Natural killer cell (primary cell): ENCODE results near the gene GTF2H3. TPM values are rescaled to one million over a fixed set of nuclear protein-coding genes. Genes with fewer than 3 reads are reported as not detected.

ENCODE experiments used
- ATAC-seq, 3 donors: fragments of 150-1000 bp in 2 of 3; fragments of 200-7000 bp in 1 of 3; cut with Tn5 transposase; 1 replicate in 1 of 3; 2 replicates in 2 of 3; pipeline ENCODE4 v1.10.0; 2021; ENCODE audit warnings: mild to moderate bottlenecking in 2 of 3, moderate library complexity in 2 of 3
- DNase-seq, 2 donors: peaks; one replicate each; pipeline versions ENCODE4 v3.0.0 to v3.0.0-alpha.2; 2013 to 2021; ENCODE audit warnings: mixed read lengths in 1 of 2
- H3K27ac ChIP-seq: one replicate; pipeline ENCODE4 v1.5.1; 2013; ENCODE audit warnings: mild to moderate bottlenecking, low read length
- H3K27me3 ChIP-seq: one replicate; pipeline ENCODE4 v1.6.1; 2013; ENCODE audit warnings: low read length; ENCODE audit not compliant: control insufficient read depth, insufficient read depth
- H3K36me3 ChIP-seq: one replicate; pipeline ENCODE4 v1.6.1; 2013; ENCODE audit warnings: low read length; ENCODE audit not compliant: control insufficient read depth, insufficient read depth
- H3K4me1 ChIP-seq: one replicate; pipeline ENCODE4 v1.6.1; 2013; ENCODE audit warnings: low read length; ENCODE audit not compliant: control insufficient read depth, insufficient read depth
- H3K4me3 ChIP-seq: one replicate; pipeline ENCODE4 v1.5.1; 2013; ENCODE audit warnings: low read length
- H3K9me3 ChIP-seq: one replicate; pipeline ENCODE4 v1.6.1; 2013; ENCODE audit warnings: low read length; ENCODE audit not compliant: control insufficient read depth, insufficient read depth
- H3K27ac Mint-ChIP-seq, 2 donors: one replicate each; pipeline ENCODE4 v1.8.0; 2022; ENCODE audit warnings: mild to moderate bottlenecking in 2 of 2, mixed read lengths in 2 of 2, moderate library complexity in 1 of 2
- H3K27me3 Mint-ChIP-seq, 2 donors: one replicate each; pipeline ENCODE4 v1.8.0; 2022; ENCODE audit warnings: low read depth in 2 of 2, mixed read lengths in 2 of 2
- H3K36me3 Mint-ChIP-seq: one replicate; pipeline ENCODE4 v1.8.0; 2022; ENCODE audit warnings: mixed read lengths
- H3K4me1 Mint-ChIP-seq, 2 donors: one replicate each; pipeline ENCODE4 v1.8.0; 2022; ENCODE audit warnings: mixed read lengths in 2 of 2
- H3K4me3 Mint-ChIP-seq: one replicate; pipeline ENCODE4 v1.8.0; 2022; ENCODE audit warnings: mild to moderate bottlenecking, moderate library complexity, mixed read lengths
- H3K9me3 Mint-ChIP-seq, 2 donors: one replicate each; pipeline ENCODE4 v1.8.0; 2022; ENCODE audit warnings: mixed read lengths in 2 of 2
- CTCF ChIP-seq: fragments of 200-600 bp; IDR thresholded peaks from one replicate; pipeline ENCODE4 v1.8.0; 2022; ENCODE audit warnings: antibody characterized with exemption
- WGBS: methylation state at CpG from one replicate; pipeline ENCODE4 v1.1.7; 2013; ENCODE audit warnings: missing lambda C conversion rate; ENCODE audit not compliant: insufficient coverage; 5-methylcytosine and 5-hydroxymethylcytosine counted together
- intact Hi-C: fragments of 100-400 bp; cut with micrococcal nuclease; formaldehyde crosslinking; loops from one replicate; pipeline ENCODE4 v1.14.2; 2022
- total RNA-seq, 4 donors: library from RNA; stranded (reverse); fragments of 120-200 nt in 1 of 4; gene quantifications; one replicate each; pipeline versions ENCODE4 v1.2.3 to v1.2.4, GENCODE V29; 2013 to 2022

The GTF2H3 gene
- total RNA-seq, 3 donors from 2014 or later (not counting 1 experiment from before 2014, with no cell fraction given), result 12.8 to 21.3 (median 21.2) TPM

GRCh38 chr12:123648401-123648800, 14.8 kb downstream of the GTF2H3 start:
- no peaks in the 10 kb centered on the region for H3K9me3 Mint-ChIP-seq
- no peaks in the 10 kb centered on the region for H3K9me3 ChIP-seq
- TF ChIP-seq CTCF, result no peak
- ATAC-seq (no peak), DNase-seq (no peak)
- peaks cover 6% of the 10 kb centered on the region for H3K36me3 Mint-ChIP-seq
- H3K36me3 ChIP-seq, result peaks cover 36% of the 10 kb centered on the region
- H3K27me3 ChIP-seq, result no peaks in the 10 kb centered on the region
- no peaks in the 10 kb centered on the region for H3K4me1 Mint-ChIP-seq
- H3K4me3 ChIP-seq, result no peak overlapping the region
- no peaks in the 10 kb centered on the region for H3K4me1 ChIP-seq
- 97% methylated on average over 5 of the region's 5 CpGs for WGBS
- no peak overlapping the region for H3K4me3 Mint-ChIP-seq
- H3K27me3 Mint-ChIP-seq, result no peaks in the 10 kb centered on the region
- H3K27ac Mint-ChIP-seq, result no peak overlapping the region
- intact Hi-C loops, result no loop called here
- H3K27ac ChIP-seq, result no peak overlapping the region

GRCh38 chr12:123654129-123654701, 20.6 kb downstream of the GTF2H3 start:
- Histone ChIP-seq H3K4me3 (no peak overlapping the region), H3K27ac (no peak overlapping the region), H3K9me3 (no peaks in the 10 kb centered on the region), H3K27me3 (no peaks in the 10 kb centered on the region), H3K36me3 (peaks cover 33% of the 10 kb centered on the region), H3K4me1 (no peaks in the 10 kb centered on the region)
- DNase-seq, result no peak
- no peaks in the 10 kb centered on the region for H3K4me1 Mint-ChIP-seq
- H3K36me3 Mint-ChIP-seq, result peaks cover 11% of the 10 kb centered on the region
- no peak for ATAC-seq
- 98% methylated on average over 4 of the region's 4 CpGs for WGBS
- no peak overlapping the region for H3K4me3 Mint-ChIP-seq
- no peak for TF ChIP-seq CTCF
- intact Hi-C loops, result no loop called here
- H3K27ac Mint-ChIP-seq, result no peak overlapping the region
- H3K9me3 Mint-ChIP-seq, result no peaks in the 10 kb centered on the region
- no peaks in the 10 kb centered on the region for H3K27me3 Mint-ChIP-seq

- no peak overlapping the region for H3K27ac Mint-ChIP-seq
- Histone ChIP-seq H3K9me3 (no peaks in the 10 kb centered on the region), H3K27me3 (no peaks in the 10 kb centered on the region), H3K4me1 (no peaks in the 10 kb centered on the region), H3K27ac (no peak overlapping the region), H3K36me3 (peaks cover 27% of the 10 kb centered on the region), H3K4me3 (no peak overlapping the region)
- H3K27me3 Mint-ChIP-seq, result no peaks in the 10 kb centered on the region
- DNase-seq (no peak), ATAC-seq (no peak)
- intact Hi-C loops, result no loop called here
- no peak overlapping the region for H3K4me3 Mint-ChIP-seq
- no peak for TF ChIP-seq CTCF
- peaks cover 11% of the 10 kb centered on the region for H3K36me3 Mint-ChIP-seq
- H3K9me3 Mint-ChIP-seq, result no peaks in the 10 kb centered on the region
- 74% methylated on average over 5 of the region's 5 CpGs for WGBS
- H3K4me1 Mint-ChIP-seq, result no peaks in the 10 kb centered on the region
Observed at GRCh38 chr12:123655420-123655819, 21.8 kb downstream of the GTF2H3 start.

GRCh38 chr12:123656392-123656791, 22.8 kb downstream of the GTF2H3 start:
- Histone ChIP-seq H3K27ac (no peak overlapping the region), H3K4me3 (no peak overlapping the region), H3K27me3 (no peaks in the 10 kb centered on the region), H3K9me3 (no peaks in the 10 kb centered on the region), H3K4me1 (no peaks in the 10 kb centered on the region), H3K36me3 (peaks cover 27% of the 10 kb centered on the region)
- Mint-ChIP-seq H3K9me3 (no peaks in the 10 kb centered on the region), H3K4me3 (no peak overlapping the region), H3K27ac (no peak overlapping the region), H3K27me3 (no peaks in the 10 kb centered on the region), H3K4me1 (no peaks in the 10 kb centered on the region), H3K36me3 (peaks cover 11% of the 10 kb centered on the region)
- ATAC-seq (no peak), DNase-seq (no peak)
- intact Hi-C loops, result no loop called here
- TF ChIP-seq CTCF, result no peak
- WGBS, result 91% methylated on average over 4 of the region's 4 CpGs
